Testis (tissue), 2 donors: ENCODE results near the gene HSP90AB1.

Experiments used
- POLR2A ChIP-seq: fragments of 450-650 bp; IDR thresholded peaks from one replicate; pipeline ENCODE4 v1.6.1; 2017; ENCODE audit warnings: antibody characterized with exemption, mild to moderate bottlenecking, moderate library complexity
- TF ChIP-seq, protein P1 (sequence below), 3 experiments: fragments of 450-650 bp in 2 of 3; fragments of 200-600 bp in 1 of 3; sonication (generic) in 1 of 3; IDR thresholded peaks; one replicate each; pipeline ENCODE4 v1.5.1; 2016 to 2019; ENCODE audit warnings: antibody characterized with exemption in 3 of 3, mild to moderate bottlenecking in 2 of 3, moderate library complexity in 1 of 3

DNA sequence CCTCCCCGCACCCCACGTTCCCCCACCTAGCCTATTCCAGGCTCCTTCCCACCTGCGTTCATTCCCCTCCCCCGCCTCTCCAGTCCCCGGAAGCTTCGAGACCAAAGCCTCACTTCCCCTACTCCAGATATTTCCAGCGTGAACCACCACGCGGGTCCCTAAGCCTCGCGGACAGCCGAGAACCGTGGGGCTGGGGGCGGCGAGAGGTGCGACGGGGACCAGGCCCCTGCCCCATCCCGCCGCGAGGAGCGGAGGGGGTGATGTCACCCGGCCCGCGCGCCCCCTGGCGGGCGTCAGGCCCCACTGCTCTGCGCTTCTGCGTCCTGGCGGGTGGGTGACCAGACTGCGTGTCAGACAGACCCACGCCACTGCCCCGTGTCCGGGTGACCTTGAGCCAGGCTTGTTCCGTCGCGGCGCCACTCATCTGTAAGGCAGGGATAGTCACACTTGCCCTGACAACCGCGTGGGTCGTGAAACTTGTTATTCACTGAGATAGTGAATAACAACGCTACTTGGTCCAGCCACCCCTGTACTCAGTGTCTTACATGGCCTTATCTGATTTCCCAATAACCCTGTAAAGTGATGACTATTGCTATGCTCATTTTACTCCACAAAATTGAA lies 9.0 kb upstream of the HSP90AB1 start:
- TF ChIP-seq, protein P1, sequence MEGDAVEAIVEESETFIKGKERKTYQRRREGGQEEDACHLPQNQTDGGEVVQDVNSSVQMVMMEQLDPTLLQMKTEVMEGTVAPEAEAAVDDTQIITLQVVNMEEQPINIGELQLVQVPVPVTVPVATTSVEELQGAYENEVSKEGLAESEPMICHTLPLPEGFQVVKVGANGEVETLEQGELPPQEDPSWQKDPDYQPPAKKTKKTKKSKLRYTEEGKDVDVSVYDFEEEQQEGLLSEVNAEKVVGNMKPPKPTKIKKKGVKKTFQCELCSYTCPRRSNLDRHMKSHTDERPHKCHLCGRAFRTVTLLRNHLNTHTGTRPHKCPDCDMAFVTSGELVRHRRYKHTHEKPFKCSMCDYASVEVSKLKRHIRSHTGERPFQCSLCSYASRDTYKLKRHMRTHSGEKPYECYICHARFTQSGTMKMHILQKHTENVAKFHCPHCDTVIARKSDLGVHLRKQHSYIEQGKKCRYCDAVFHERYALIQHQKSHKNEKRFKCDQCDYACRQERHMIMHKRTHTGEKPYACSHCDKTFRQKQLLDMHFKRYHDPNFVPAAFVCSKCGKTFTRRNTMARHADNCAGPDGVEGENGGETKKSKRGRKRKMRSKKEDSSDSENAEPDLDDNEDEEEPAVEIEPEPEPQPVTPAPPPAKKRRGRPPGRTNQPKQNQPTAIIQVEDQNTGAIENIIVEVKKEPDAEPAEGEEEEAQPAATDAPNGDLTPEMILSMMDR (IDR thresholded peaks at IDR 0.05), result peak; percentile 99 to 100 (median 99)
- TF ChIP-seq POLR2A, result no peak
